Smooth muscle cell (in vitro differentiated cells): ENCODE measurements around the gene PCGF2. TPM values are rescaled to one million over a fixed set of nuclear protein-coding genes. Genes with fewer than 3 reads are reported as not detected.
A peak's percentile ranks its signal among the peaks of the same experiment; 100 is the strongest.

Experiments
- DNase-seq: peaks from one replicate; lab custom pipeline; 2025; ENCODE audit not compliant: unreplicated experiment; lab: John Stamatoyannopoulos, UW
- H2AFZ ChIP-seq: fragments of 200-600 bp; sonication (generic); 2 replicates; pipeline ENCODE4 v1.6.0; 2016; ENCODE audit warnings: antibody characterized with exemption, low read depth, mild to moderate bottlenecking
- H3F3A ChIP-seq: fragments of 200-600 bp; sonication (generic); 2 replicates; pipeline ENCODE4 v1.6.0; 2017; ENCODE audit warnings: antibody characterized with exemption, low read depth
- H3K27ac ChIP-seq: fragments of 200-600 bp; sonication (generic); 2 replicates; pipeline ENCODE4 v1.5.1; 2016; ENCODE audit warnings: low read depth, mild to moderate bottlenecking
- H3K27me3 ChIP-seq: fragments of 200-600 bp; sonication (generic); 2 replicates; pipeline ENCODE4 v1.6.1; 2016; ENCODE audit warnings: low read depth, mild to moderate bottlenecking
- H3K36me3 ChIP-seq: fragments of 200-600 bp; sonication (generic); 2 replicates; pipeline ENCODE4 v1.5.1; 2016; ENCODE audit warnings: low read depth
- H3K4me1 ChIP-seq: fragments of 200-600 bp; sonication (generic); 2 replicates; pipeline ENCODE4 v1.5.1; 2016; ENCODE audit warnings: low read depth
- H3K4me2 ChIP-seq: fragments of 200-600 bp; sonication (generic); 2 replicates; pipeline ENCODE4 v1.6.0; 2016; ENCODE audit warnings: mild to moderate bottlenecking
- H3K4me3 ChIP-seq: fragments of 200-600 bp; sonication (generic); 2 replicates; pipeline ENCODE4 v1.5.1; 2016; ENCODE audit warnings: mild to moderate bottlenecking
- H3K79me2 ChIP-seq: fragments of 200-600 bp; sonication (generic); 2 replicates; pipeline ENCODE4 v1.6.0; 2016; ENCODE audit warnings: low read depth, mild to moderate bottlenecking
- H3K9ac ChIP-seq: fragments of 200-600 bp; sonication (generic); 2 replicates; pipeline ENCODE4 v1.6.0; 2016; ENCODE audit warnings: low read depth
- H3K9me3 ChIP-seq: fragments of 200-600 bp; sonication (generic); replicated peaks from 2 replicates; pipeline ENCODE4 v1.5.1; 2016; ENCODE audit warnings: low read depth
- H4K20me1 ChIP-seq: fragments of 200-600 bp; sonication (generic); 2 replicates; pipeline ENCODE4 v1.6.0; 2016; ENCODE audit warnings: low read depth
- WGBS: methylation state at CpG from one replicate; pipeline ENCODE4 v1.1.7; 2016; ENCODE audit warnings: low lambda C conversion rate; 5-methylcytosine and 5-hydroxymethylcytosine counted together
- polyA plus RNA-seq: library from polyadenylated mRNA; unstranded; fragments of >200 nt; fragmentation: Nextera tagmentation; extraction: Ambion mirVana; gene quantifications from 2 replicates; pipeline ENCODE4 v1.2.1, GENCODE V29; 2016
- total RNA-seq: library from RNA; depleted of rRNA; stranded (reverse); fragments of >200 nt; gene quantifications from 2 replicates; pipeline ENCODE4 v1.2.3, GENCODE V29; 2014
- TF ChIP-seq, protein P1 (sequence below): fragments of 200-600 bp; sonication (generic); IDR thresholded peaks from 2 replicates; pipeline ENCODE4 v1.5.1; 2017; ENCODE audit warnings: borderline replicate concordance, mild to moderate bottlenecking, antibody characterized with exemption; ENCODE audit not compliant: insufficient read depth, poor library complexity, severe bottlenecking

PCGF2 gene
- total and polyA plus RNA-seq, 2 experiments from 2014 or later: 6.1 to 11.6 TPM

GRCh38 chr17:38768417-38768816, 20.3 kb upstream of the PCGF2 start:
- no peak for DNase-seq

DNA sequence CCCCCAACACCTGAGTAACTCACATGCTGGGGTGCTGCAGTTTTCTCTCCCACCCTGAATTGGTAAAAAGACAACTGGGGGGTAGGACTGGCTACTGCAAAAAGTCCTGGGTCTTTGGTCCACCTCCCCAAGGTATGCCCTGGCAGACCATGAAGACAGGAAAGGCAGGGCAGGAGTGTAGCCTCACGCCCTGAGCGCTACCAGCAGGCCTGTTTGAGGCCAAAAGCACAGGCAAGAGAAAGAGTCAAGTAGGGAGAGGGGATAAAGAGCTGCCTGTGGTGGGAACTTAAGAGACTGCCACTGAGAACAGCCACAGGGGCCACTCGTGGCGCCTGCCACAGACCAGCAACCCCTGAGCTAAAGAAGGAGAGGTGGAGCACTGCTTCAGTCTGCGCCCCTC, 18.2 kb upstream of the PCGF2 start:
- no peak overlapping the region for H3K4me2 ChIP-seq
- H4K20me1 ChIP-seq: no peaks in the 10 kb centered on the region
- TF ChIP-seq, protein P1, sequence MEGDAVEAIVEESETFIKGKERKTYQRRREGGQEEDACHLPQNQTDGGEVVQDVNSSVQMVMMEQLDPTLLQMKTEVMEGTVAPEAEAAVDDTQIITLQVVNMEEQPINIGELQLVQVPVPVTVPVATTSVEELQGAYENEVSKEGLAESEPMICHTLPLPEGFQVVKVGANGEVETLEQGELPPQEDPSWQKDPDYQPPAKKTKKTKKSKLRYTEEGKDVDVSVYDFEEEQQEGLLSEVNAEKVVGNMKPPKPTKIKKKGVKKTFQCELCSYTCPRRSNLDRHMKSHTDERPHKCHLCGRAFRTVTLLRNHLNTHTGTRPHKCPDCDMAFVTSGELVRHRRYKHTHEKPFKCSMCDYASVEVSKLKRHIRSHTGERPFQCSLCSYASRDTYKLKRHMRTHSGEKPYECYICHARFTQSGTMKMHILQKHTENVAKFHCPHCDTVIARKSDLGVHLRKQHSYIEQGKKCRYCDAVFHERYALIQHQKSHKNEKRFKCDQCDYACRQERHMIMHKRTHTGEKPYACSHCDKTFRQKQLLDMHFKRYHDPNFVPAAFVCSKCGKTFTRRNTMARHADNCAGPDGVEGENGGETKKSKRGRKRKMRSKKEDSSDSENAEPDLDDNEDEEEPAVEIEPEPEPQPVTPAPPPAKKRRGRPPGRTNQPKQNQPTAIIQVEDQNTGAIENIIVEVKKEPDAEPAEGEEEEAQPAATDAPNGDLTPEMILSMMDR: no peak
- H3F3A ChIP-seq: peaks cover 12% of the 10 kb centered on the region
- H3K9ac ChIP-seq: no peak overlapping the region
- no peaks in the 10 kb centered on the region for H3K9me3 ChIP-seq
- H3K27ac ChIP-seq: no peak overlapping the region
- DNase-seq: no peak
- no peaks in the 10 kb centered on the region for H3K27me3 ChIP-seq
- H2AFZ ChIP-seq: no peak overlapping the region
- WGBS: 97% methylated on average over 5 of the region's 5 CpGs
- H3K36me3 ChIP-seq: no peaks in the 10 kb centered on the region
- H3K4me1 ChIP-seq: no peaks in the 10 kb centered on the region
- no peak overlapping the region for H3K4me3 ChIP-seq
- H3K79me2 ChIP-seq: no peaks in the 10 kb centered on the region

More at GRCh38 chr17:38768417-38768816, 20.3 kb upstream of the PCGF2 start:
- H3K4me3 ChIP-seq: no peak overlapping the region
- H3K4me1 ChIP-seq: no peaks in the 10 kb centered on the region
- no peaks in the 10 kb centered on the region for H3K9me3 ChIP-seq
- peaks cover 2% of the 10 kb centered on the region for H4K20me1 ChIP-seq
- H3K27ac ChIP-seq: no peak overlapping the region
- H3K4me2 ChIP-seq: no peak overlapping the region
- peaks cover 12% of the 10 kb centered on the region for H3F3A ChIP-seq
- H3K36me3 ChIP-seq: peaks cover 14% of the 10 kb centered on the region
- TF ChIP-seq, protein P1: no peak
- H3K79me2 ChIP-seq: no peaks in the 10 kb centered on the region
- H3K27me3 ChIP-seq: no peaks in the 10 kb centered on the region
- H2AFZ ChIP-seq: no peak overlapping the region
- 90% methylated on average over 6 of the region's 6 CpGs for WGBS
- H3K9ac ChIP-seq: no peak overlapping the region

- Histone ChIP-seq H3K9ac (no peak overlapping the region), H3F3A (peaks cover 12% of the 10 kb centered on the region), H4K20me1 (peaks cover 4% of the 10 kb centered on the region), H2AFZ (no peak overlapping the region), H3K4me2 (no peak overlapping the region), H3K79me2 (no peaks in the 10 kb centered on the region), H3K36me3 (no peaks in the 10 kb centered on the region), H3K27me3 (no peaks in the 10 kb centered on the region), H3K9me3 (no peaks in the 10 kb centered on the region), H3K27ac (no peak overlapping the region), H3K4me1 (no peaks in the 10 kb centered on the region), H3K4me3 (no peak overlapping the region)
- TF ChIP-seq, protein P1: no peak
- DNase-seq: no peak
- WGBS: 96% methylated on average over 3 of the region's 3 CpGs
Observed at GRCh38 chr17:38762231-38762630, 14.1 kb upstream of the PCGF2 start.

DNA sequence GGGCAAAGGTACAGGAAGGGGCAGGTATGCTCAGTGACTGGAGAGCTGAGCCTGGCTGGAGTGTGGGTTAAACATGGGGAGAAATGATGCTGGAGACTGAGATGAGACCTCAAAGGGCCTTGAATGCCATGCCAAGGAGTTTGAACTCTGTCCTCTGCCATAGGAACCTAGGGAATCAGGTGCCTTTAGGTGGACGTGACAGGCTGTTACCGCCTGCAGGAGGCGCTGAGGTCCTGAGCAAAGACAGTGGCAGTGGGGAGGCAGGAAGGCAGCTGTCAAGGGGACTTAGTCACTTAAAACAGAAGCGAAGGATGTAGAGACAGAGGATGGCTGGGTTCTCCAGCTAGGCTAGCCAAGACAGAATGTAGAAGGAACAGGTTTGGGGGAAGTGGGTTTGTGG, 13.5 kb upstream of the PCGF2 start:
- H3K9me3 ChIP-seq: no peaks in the 10 kb centered on the region
- no peaks in the 10 kb centered on the region for H3K79me2 ChIP-seq
- H3K27ac ChIP-seq: no peak overlapping the region
- H3K9ac ChIP-seq: no peak overlapping the region
- no peak overlapping the region for H3K4me2 ChIP-seq
- H3K27me3 ChIP-seq: no peaks in the 10 kb centered on the region
- H3F3A ChIP-seq: peaks cover 12% of the 10 kb centered on the region
- no peaks in the 10 kb centered on the region for H3K4me1 ChIP-seq
- DNase-seq: no peak
- peaks cover 4% of the 10 kb centered on the region for H4K20me1 ChIP-seq
- WGBS: 75% methylated on average over 4 of the region's 4 CpGs
- H2AFZ ChIP-seq: no peak overlapping the region
- no peaks in the 10 kb centered on the region for H3K36me3 ChIP-seq
- TF ChIP-seq, protein P1: peak; percentile 24
- no peak overlapping the region for H3K4me3 ChIP-seq
